GM19324 (cell line): Measurements from ENCODE around the gene ARHGEF16.

Experiments used
- ATAC-seq: cut with Tn5 transposase; IDR thresholded peaks from one replicate; pipeline ENCODE4 v1.9.1; 2021; ENCODE audit warnings: mild to moderate bottlenecking, moderate library complexity; ENCODE audit not compliant: unreplicated experiment, low FRiP score

ARHGEF16 gene

GRCh38 chr1:3477241-3477995 lies 23.0 kb downstream of the ARHGEF16 start:
- no peak for ATAC-seq

GRCh38 chr1:3478187-3478586 lies 23.7 kb downstream of the ARHGEF16 start:
- ATAC-seq, result no peak

DNA sequence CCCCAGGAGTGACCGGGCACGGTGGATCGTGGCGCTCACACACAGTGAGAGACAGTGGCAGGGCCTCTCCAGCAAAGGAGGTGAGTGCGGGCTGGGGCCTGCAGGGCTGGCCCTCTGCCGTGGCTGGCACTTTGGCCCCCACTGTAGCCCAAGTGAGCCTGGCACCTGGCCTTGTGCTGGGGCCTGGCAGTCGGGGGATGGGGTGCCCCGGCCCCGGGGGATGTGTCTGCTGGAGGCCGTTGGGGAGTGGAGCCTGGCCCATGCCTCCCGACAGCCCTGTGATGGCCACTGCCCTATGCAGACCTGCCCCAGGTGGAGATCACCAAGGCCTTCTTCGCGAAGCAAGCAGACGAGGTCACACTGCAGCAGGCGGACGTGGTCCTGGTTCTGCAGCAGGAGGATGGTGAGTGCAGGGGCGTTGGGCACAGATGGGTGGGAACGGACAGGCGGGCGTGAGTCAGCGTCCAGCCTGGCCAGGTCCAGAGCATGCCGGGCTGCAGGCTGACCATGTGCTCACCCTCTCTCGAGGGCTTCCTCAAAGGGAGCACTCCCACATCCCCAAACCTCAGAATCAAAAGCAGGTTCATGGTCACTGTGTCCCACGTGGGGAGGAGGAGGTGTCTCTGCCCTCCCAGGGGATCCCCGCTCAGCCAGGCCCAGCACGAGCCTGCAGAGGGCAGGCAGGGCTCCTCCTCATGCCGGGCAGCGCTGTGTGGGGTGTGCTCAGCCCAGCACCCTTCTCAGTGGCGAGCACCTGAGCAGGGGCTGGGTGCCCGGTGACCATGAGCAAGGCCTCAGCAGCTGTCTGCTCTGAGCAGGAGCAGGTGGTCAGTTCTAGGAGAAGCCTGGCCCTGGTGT lies 25.3 kb downstream of the ARHGEF16 start:
- ATAC-seq, result no peak

DNA sequence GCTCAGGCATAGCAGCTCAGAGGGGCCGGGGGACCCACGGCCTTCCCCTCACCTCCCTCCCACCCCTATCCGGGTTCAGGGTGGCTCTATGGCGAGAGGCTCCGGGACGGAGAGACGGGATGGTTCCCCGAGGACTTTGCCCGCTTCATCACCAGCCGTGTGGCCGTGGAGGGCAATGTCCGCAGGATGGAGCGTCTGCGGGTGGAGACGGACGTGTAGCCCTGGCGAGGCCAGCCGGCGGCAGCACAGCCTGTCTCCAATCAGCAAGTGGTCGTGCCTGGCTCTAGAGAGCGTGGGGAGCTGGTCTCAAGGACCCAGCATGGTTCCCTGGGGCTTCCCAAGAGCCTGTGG lies 25.9 kb downstream of the ARHGEF16 start:
- ATAC-seq, result no peak

DNA sequence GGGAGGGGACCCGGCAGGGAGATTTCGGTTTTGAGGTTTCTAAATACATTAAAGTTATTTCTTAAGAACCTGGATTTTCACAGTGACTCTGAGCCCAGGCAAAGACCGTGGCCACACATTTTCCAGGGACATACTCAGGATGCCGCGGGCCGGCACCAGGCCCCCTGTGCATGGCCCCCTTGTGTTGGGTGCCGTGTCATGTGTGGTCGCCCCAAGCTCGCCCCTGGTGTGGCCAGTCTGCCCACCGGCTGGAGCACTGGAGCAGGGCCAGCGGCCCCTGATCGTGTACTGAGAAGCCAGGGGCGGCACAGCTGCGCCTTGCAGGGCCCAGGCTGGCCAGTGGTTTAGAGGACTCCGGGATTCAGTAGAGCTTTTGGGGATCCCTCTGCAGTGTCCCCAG lies 26.6 kb downstream of the ARHGEF16 start:
- no peak for ATAC-seq

DNA sequence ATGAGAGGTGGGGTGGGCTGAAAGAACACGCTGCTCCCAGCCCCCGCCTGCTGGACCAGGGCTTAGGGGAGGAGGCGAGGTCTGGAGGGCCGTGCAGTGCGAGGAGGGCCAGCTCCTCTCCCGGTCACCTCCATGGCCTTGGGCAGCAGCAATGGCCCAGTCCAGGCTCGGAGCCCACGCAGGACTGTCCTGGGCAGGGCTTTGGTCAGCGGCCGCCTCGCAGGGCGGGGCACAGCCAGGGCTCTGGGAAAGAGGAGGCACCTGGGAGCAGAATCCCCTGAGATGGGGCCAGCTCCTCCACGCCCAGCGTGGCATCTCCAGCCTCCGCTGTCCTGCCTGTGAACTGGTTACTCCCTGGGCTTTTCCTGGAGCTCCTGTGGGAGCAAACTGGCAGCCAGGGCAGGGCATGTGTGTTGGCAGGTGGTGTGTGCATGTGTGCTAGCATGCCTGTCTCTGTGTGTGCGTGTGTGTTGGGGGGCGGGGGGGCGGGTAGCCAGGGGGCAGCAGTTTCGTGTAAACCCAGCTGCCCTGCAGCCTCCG lies 27.4 kb downstream of the ARHGEF16 start:
- ATAC-seq, result no peak

- no peak for ATAC-seq
These were observed 27.9 kb downstream of the ARHGEF16 start for GRCh38 chr1:3482378-3482849.

DNA sequence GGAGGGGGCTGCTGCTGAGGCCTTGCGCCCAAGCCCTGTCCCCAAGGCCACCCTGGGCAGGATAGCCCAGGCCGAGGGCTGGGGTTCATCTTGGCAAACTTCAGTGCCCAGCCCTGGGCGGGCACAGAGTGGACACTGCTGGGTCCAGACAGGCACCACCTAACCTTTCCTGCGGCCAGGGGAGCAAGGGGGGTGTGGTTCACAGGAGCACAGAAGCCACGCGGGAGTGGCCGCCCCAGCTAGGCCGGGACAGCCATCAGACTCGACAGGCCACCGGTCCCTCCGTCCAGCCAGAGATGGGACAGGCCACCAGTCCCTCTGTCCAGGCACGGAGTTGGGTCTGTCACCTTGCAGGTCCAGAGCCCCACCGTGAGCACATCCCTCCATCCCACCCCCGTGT lies 28.9 kb downstream of the ARHGEF16 start:
- ATAC-seq, result no peak

GRCh38 chr1:3483801-3484444 lies 29.5 kb downstream of the ARHGEF16 start:
- no peak for ATAC-seq

- no peak for ATAC-seq
These were observed 30.6 kb downstream of the ARHGEF16 start for GRCh38 chr1:3485016-3485415.

DNA sequence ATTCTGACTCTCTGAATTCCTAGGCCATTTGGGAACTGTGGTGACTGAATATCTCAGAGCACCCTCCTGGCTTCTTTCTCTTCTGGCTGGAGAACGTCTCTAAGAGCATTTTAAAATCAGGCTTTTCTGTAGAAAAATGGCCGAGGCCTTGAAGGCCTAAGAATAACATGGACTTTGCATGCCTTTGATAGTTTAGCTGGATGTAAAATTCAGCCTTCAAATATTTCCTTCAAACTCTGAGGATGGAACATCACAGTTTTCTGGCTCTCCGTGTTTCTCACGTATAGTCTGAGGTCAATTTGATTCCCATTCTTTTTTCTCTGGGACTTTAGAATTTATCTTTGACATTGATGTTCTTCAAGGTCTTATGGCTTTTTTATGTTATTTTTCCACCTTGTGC lies 34.0 kb downstream of the ARHGEF16 start:
- no peak for ATAC-seq

- ATAC-seq, result no peak
These were observed 35.7 kb downstream of the ARHGEF16 start for GRCh38 chr1:3490046-3490745.

- no peak for ATAC-seq
These were observed 37.1 kb downstream of the ARHGEF16 start for GRCh38 chr1:3491291-3492246.

- no peak for ATAC-seq
These were observed 38.2 kb downstream of the ARHGEF16 start for GRCh38 chr1:3492545-3493246.

GRCh38 chr1:3494321-3495308 lies 40.1 kb downstream of the ARHGEF16 start:
- no peak for ATAC-seq

GRCh38 chr1:3495776-3496745 lies 41.6 kb downstream of the ARHGEF16 start:
- ATAC-seq, result no peak
